GM12875 (cell line): ENCODE results near the gene UPP1.
A peak's percentile ranks its signal among the peaks of the same experiment; 100 is the strongest.

Experiments used
- H3K4me3 ChIP-seq: one replicate; pipeline ENCODE4 v1.5.1; 2011; ENCODE audit warnings: low read depth, low read length, control low read depth
- TF ChIP-seq, protein P1 (sequence below): IDR thresholded peaks from 2 replicates; pipeline ENCODE4 v1.5.1; 2011; ENCODE audit warnings: low read depth, mild to moderate bottlenecking, control low read depth, inconsistent platforms, low read length, moderate library complexity, borderline replicate concordance; ENCODE audit not compliant: insufficient read depth

UPP1 gene

DNA sequence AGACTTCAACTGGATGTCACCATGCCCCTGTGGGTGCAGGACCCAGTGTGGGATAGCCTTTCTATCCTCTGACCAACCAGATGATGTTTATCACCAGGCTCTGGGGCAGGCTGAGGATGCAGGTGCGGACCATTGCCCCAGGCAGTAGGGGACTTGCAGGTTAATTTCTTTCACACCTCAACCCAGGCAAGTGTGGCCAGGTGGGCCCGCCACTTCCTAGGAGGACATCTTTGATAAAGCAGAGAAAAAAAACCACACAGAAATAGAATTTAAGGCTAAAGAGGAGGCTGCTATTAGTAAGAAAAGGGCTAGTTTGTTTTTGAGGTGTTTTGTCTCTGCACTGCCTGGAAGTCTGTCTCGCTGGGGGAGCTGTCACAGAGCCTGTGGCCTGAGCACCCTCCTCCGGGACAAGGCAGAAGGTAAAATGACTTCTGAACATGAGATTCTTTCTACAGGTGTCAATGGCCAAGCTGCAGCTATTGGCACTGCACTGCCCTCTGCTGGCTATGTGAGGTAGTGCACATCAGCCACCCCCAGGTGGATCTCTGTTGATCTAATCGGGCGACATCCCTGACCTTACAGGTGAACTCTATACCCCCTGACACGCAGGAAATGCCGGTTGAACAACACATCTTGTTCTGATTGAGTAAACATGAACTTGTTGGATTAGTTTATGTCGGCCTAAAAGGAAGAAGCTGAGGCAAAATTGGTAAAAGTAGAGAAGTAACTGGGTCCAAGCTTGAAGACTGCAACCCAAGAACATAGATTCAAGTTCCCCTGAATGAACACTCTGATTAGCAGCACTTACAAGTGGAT lies 21.0 kb downstream of the UPP1 start:
- TF ChIP-seq, protein P1, sequence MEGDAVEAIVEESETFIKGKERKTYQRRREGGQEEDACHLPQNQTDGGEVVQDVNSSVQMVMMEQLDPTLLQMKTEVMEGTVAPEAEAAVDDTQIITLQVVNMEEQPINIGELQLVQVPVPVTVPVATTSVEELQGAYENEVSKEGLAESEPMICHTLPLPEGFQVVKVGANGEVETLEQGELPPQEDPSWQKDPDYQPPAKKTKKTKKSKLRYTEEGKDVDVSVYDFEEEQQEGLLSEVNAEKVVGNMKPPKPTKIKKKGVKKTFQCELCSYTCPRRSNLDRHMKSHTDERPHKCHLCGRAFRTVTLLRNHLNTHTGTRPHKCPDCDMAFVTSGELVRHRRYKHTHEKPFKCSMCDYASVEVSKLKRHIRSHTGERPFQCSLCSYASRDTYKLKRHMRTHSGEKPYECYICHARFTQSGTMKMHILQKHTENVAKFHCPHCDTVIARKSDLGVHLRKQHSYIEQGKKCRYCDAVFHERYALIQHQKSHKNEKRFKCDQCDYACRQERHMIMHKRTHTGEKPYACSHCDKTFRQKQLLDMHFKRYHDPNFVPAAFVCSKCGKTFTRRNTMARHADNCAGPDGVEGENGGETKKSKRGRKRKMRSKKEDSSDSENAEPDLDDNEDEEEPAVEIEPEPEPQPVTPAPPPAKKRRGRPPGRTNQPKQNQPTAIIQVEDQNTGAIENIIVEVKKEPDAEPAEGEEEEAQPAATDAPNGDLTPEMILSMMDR: peak; percentile 98

DNA sequence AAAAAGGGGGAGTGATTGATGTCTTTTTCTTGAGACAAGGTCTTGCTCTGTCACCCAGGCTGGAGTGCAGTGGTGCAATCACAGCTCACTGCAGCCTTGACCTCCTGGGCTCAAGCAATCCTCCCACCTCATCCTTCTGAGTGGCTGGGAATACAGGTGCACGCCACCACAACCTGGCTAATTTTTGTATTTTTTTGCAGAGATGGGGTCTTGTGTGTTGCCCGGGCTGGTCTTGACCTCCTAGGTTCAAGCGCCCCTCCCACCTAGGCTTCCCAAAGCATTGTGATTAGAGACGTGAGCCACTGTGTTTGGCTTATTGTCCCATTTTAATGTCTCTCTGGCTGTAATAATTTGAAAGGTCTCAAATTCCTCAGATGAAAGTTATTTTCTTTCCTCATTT lies 21.8 kb downstream of the UPP1 start:
- TF ChIP-seq, protein P1: no peak
- H3K4me3 ChIP-seq: no peak overlapping the region

More for the DNA sequence above, 21.0 kb downstream of the UPP1 start:
- no peak overlapping the region for H3K4me3 ChIP-seq

DNA sequence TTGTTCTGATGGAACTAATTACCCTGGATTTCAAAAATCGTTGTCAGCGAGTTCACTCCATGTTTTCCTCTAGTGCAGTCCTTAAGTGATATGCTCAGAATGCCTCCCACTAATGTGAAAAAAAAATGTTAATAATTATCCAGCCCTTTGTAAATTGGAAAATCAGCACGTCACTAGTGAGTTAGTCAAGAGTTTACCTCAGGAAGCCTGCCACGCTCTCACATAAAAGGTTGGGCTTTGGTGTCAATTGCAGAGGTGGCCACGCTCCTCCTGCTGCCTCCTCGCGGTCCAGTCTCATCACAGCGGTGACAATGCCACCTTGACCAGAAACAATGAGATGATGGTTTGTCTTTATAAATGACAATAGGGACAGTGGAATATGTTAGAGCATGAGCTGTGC lies 22.5 kb downstream of the UPP1 start:
- H3K4me3 ChIP-seq: no peak overlapping the region
- TF ChIP-seq, protein P1: no peak

DNA sequence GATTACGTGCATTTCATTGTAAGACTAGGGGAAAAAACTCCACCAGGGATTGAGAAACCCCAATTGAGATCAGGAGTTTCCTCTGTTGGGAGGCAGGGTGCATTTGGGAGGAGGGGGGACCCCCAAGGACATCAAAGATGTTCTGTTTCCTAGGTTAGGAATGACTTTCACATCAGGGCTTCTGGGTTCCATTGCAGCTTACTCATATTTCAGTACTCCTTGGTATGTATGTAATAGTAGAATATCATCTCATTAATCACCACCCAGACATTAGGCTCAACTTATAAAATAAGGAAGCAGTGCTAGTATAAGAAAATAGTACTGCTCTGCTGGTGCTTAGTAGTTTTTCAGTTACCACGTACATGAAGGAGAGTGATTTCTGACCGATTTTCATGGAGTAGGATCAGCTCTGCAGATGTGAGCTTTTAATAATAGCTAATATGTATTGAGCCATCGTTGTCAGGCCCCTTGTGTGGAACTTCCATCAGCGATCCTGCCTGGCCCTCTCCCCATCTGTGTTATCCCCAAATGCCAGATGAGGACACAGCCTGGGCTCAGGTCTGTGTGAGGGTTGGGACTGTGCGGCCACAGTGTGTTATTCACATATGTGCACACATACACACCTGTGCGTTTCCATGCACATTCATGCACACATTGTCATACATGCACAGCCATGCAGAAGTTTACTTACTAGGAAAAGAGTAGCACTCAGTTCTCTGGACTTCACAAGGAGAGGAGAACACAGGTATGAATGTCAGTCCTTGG lies 23.5 kb downstream of the UPP1 start:
- no peak overlapping the region for H3K4me3 ChIP-seq
- TF ChIP-seq, protein P1: no peak

DNA sequence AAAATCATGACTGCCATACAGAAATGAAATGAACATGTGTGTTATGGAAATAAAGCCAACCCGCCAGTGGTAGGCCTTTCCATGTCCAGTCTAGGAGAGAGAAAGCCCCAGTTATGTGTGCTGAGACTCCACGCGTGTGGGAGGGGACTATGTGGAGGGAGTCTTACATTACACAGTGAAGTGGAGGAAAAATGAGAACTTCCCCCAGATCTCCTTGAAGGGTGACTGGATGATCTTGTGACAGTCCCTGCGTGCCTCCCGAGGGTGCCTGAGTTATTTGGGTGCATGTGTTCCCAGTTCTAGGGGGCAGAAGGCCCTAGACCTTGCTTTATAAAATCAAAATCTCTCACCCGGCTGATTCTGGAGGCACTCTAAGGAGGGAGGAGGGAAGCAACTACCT lies 24.2 kb downstream of the UPP1 start:
- no peak overlapping the region for H3K4me3 ChIP-seq
- TF ChIP-seq, protein P1: no peak

DNA sequence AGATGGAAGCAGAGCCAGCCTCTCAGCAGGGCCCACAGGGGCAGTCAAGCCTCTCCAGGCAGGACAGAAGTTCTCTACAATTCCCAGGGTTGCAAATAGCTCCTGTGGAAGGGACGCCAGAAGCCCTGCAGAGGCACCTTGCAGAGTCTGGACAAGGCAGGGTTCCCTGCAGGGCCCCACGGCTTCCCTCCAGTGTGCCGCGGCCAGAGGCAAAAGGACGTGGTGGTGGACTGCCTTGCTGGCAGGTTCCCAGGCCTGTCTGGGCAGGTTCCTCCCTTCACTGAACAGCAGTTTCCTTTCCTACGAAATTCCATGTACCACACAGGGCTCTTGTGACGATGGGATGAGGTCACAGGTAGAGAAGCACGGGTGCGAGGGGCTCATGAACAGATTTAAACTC lies 25.1 kb downstream of the UPP1 start:
- H3K4me3 ChIP-seq: no peak overlapping the region

More for the DNA sequence above, 25.1 kb downstream of the UPP1 start:
- TF ChIP-seq, protein P1: no peak
